Immature natural killer cell (primary cell): ENCODE data around the gene ACTL9. TPM values are rescaled to one million over a fixed set of nuclear protein-coding genes. Genes with fewer than 3 reads are reported as not detected.

Experiments
- DNase-seq, 3 donors: peaks; one replicate each; pipeline ENCODE4 v3.0.0; 2022; ENCODE audit warnings: mixed read lengths in 1 of 3
- H3K27ac Mint-ChIP-seq, 6 donors: one replicate each; pipeline ENCODE4 v1.8.0; 2020; ENCODE audit warnings: mixed read lengths in 6 of 6, mild to moderate bottlenecking in 5 of 6, inconsistent platforms in 4 of 6, moderate library complexity in 3 of 6
- H3K27me3 Mint-ChIP-seq, 3 donors: one replicate each; pipeline ENCODE4 v1.8.0; 2020 to 2021; ENCODE audit warnings: low read depth in 3 of 3, mild to moderate bottlenecking in 3 of 3, mixed read lengths in 3 of 3, moderate library complexity in 3 of 3, inconsistent platforms in 1 of 3
- H3K36me3 Mint-ChIP-seq, 3 donors: one replicate each; pipeline ENCODE4 v1.8.0; 2020; ENCODE audit warnings: mixed read lengths in 3 of 3, inconsistent platforms in 2 of 3, mild to moderate bottlenecking in 2 of 3
- H3K4me1 Mint-ChIP-seq, 2 donors: one replicate each; pipeline ENCODE4 v1.8.0; 2020; ENCODE audit warnings: inconsistent platforms in 2 of 2, mild to moderate bottlenecking in 2 of 2, mixed read lengths in 2 of 2, moderate library complexity in 1 of 2
- H3K4me3 Mint-ChIP-seq, 5 donors: one replicate each; pipeline ENCODE4 v1.8.0; 2020; ENCODE audit warnings: mild to moderate bottlenecking in 5 of 5, mixed read lengths in 5 of 5, inconsistent platforms in 3 of 5, moderate library complexity in 3 of 5
- H3K9me3 Mint-ChIP-seq, 6 donors: one replicate each; pipeline ENCODE4 v1.8.0; 2020; ENCODE audit warnings: mild to moderate bottlenecking in 6 of 6, mixed read lengths in 6 of 6, inconsistent platforms in 4 of 6, moderate library complexity in 3 of 6
- polyA plus RNA-seq, 3 donors: library from polyadenylated mRNA; unstranded; fragments of 300-500 nt; fragmentation: Illumina TruSeq; gene quantifications; one replicate each; pipeline ENCODE4 v1.2.3, GENCODE V29; 2021

ACTL9 gene
- polyA plus RNA-seq, 3 donors from 2014 or later = not detected

DNA sequence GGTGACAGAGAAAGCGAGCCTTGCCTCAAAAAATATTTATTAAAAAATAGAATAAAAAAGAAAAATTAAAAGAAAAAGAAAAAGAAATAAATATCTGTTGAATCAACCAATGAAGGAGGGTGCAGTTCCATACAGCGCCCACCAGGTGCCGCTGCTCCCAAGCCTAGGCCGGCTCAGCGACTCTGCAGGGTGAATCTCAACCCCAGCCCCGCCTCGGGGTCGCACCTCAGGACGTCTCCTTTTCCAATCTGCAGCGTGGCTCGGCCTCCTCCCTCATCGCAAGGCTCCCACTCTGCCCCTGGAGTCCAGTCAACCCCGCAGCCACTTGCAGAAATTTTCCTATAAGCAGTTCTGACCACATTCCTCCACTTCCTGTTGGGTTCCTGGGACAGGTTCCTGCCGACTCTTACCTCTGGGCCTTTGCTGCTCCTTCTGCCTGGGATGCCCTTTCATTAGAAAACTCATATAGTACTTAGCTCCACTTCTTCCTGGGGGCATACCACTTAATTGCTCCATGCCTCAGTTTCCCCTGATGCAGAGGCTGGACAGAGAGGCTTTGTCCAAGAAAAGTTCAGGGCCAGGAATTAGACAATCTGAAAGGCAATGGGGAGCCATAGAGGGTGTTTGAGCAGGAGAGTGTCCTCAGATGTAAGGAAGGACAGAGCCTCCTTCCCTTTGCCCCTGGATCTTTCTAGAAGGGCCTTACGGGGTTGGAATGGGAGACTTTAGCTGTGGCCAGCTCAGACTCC lies 43.8 kb downstream of the ACTL9 start:
- Mint-ChIP-seq H3K36me3 (no peaks in the 10 kb centered on the region), H3K9me3 (no peaks in the 10 kb centered on the region), H3K27me3 (peaks cover 0 to 17% (median 3%) of the 10 kb centered on the region in 3 donors), H3K4me1 (peaks cover 33 to 68% of the 10 kb centered on the region in 2 donors), H3K27ac (peak overlapping the region in 5 of 6 donors; percentile 29 to 78 (median 46)), H3K4me3 (peak overlapping the region; percentile 73 to 89 (median 75))
- DNase-seq = peak; percentile 68 to 72 (median 69)

DNA sequence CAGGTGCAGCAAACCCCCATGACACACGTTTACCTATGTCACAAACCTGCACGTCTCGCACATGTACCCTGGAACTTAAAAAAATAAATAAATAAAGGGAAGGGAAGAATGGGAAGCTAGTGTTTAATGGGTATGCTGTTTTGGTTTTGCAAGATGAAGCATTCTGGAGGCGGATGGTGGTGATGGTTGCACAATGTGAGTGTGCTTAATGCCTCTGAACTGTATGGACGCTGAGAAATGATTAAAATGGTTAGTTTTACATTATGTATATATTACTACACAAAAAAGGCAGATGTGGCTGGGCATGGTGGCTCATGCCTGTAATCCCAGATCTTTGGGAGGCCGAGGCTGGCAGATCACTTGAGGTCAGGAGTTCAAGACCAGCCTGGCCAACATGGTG lies 50.4 kb downstream of the ACTL9 start:
- H3K27ac Mint-ChIP-seq = no peak overlapping the region
- no peaks in the 10 kb centered on the region for H3K9me3 Mint-ChIP-seq
- no peaks in the 10 kb centered on the region for H3K36me3 Mint-ChIP-seq
- no peak overlapping the region for H3K4me3 Mint-ChIP-seq
- peaks cover 13 to 23% of the 10 kb centered on the region in 2 donors for H3K4me1 Mint-ChIP-seq
- DNase-seq = no peak
- peaks cover 2 to 4% (median 3%) of the 10 kb centered on the region in 3 donors for H3K27me3 Mint-ChIP-seq

Other genes starting within 250 kb of the ACTL9 start
- 1 to 10 TPM; 1.9 to 3.7 (median 2.5) TPM for gene PRAM1, start 196.2 kb downstream of the ACTL9 start, polyA plus RNA-seq
- 10 to 100 TPM in 1 of 3 donors, 1 to 10 TPM in 2; 6.0 to 20.8 (median 8.3) TPM for gene ZNF414, start 184.6 kb downstream of the ACTL9 start, polyA plus RNA-seq
- 100 to 1,000 TPM; 104 to 340 (median 110) TPM for gene MYO1F, start 121.4 kb downstream of the ACTL9 start, polyA plus RNA-seq
- gene ADAMTS10, start 88.1 kb downstream of the ACTL9 start, polyA plus RNA-seq = 1 to 10 TPM; 1.4 to 7.4 (median 2.3) TPM
- not detected for gene NFILZ, start 68.2 kb downstream of the ACTL9 start, polyA plus RNA-seq
- gene OR2Z1, start 22.8 kb upstream of the ACTL9 start, polyA plus RNA-seq = not detected
- gene ZNF558, start 133.5 kb upstream of the ACTL9 start, polyA plus RNA-seq = 1 to 10 TPM; 6.6 to 8.1 (median 7.1) TPM
- gene MBD3L1, start 133.6 kb upstream of the ACTL9 start, polyA plus RNA-seq = not detected